Spinal cord (tissue), 10 donors: ENCODE results near the gene C3orf20. TPM values are rescaled to one million over a fixed set of nuclear protein-coding genes. Genes with fewer than 3 reads are reported as not detected.

Experiments used
- DNase-seq, 6 donors: peaks; one replicate each; pipeline versions ENCODE4 v3.0.0 to v3.0.0-alpha.2; 2013 to 2015; ENCODE audit warnings: low spot score in 6 of 6, low read depth in 4 of 6
- H3K27ac ChIP-seq: one replicate; pipeline ENCODE4 v1.5.1; 2013; ENCODE audit warnings: low read depth, low read length, control low read depth
- H3K27me3 ChIP-seq: one replicate; pipeline ENCODE4 v1.6.1; 2013; ENCODE audit warnings: low read length; ENCODE audit not compliant: control insufficient read depth, insufficient read depth
- H3K36me3 ChIP-seq: one replicate; pipeline ENCODE4 v1.6.1; 2013; ENCODE audit warnings: low read length; ENCODE audit not compliant: control insufficient read depth, insufficient read depth
- H3K4me1 ChIP-seq: one replicate; pipeline ENCODE4 v1.6.1; 2013; ENCODE audit warnings: low read length; ENCODE audit not compliant: control insufficient read depth, insufficient read depth
- H3K4me3 ChIP-seq: one replicate; pipeline ENCODE4 v1.5.1; 2013; ENCODE audit warnings: low read depth, low read length, control low read depth
- H3K9me3 ChIP-seq: one replicate; pipeline ENCODE4 v1.6.1; 2013; ENCODE audit warnings: low read length; ENCODE audit not compliant: control insufficient read depth, insufficient read depth
- WGBS: methylation state at CpG from one replicate; pipeline ENCODE4 v1.1.5; 2013; ENCODE audit warnings: missing lambda C conversion rate; ENCODE audit not compliant: insufficient coverage; 5-methylcytosine and 5-hydroxymethylcytosine counted together
- polyA plus RNA-seq, 2 donors: library from polyadenylated mRNA; unstranded; fragments of 120-200 nt; gene quantifications; one replicate each; pipeline ENCODE4 v1.2.1, GENCODE V29; 2013; ENCODE audit not compliant: insufficient read length in 2 of 2
- total RNA-seq, 2 donors: library from RNA; depleted of rRNA in 1 of 2; stranded (reverse); fragments of 120-200 nt in 1 of 2; fragments of >200 nt in 1 of 2; gene quantifications; one replicate each; pipeline versions ENCODE4 v1.2.3 to v1.2.4, GENCODE V29; 2013 to 2014
- donor health status: healthy.

Gene C3orf20
- total and polyA plus RNA-seq, 4 donors, result 0.06 to 0.33 (median 0.16) TPM

DNA sequence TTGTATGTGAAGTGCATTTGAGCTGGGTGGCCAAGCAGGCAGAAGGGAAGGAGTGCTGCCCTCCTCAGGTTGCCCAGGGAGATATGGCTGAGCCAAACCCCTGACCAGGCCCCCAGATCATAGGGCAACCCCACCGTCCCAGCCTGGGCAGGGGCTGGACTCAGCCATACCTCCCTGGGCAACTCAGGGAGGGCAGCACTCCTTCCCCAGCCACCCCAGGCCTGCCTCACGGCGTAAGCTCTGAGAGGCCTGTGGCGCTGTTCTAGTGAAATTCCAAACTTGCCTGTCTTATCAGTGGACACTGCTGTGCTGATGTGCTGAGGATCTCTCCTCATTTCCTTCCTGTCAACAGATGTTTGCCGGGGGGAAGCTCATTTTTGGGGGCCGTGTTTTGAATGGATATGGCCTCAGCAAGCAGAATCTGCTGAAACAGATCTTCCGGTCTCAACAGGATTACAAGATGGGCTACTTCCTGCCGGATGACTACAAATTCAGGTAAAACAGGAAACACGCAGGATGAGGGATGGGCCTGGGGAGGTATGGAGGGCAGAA, 86.3 kb downstream of the C3orf20 start:
- no peak for DNase-seq
- Histone ChIP-seq H3K9me3 (no peaks in the 10 kb centered on the region), H3K4me1 (no peaks in the 10 kb centered on the region), H3K4me3 (no peak overlapping the region), H3K36me3 (peaks cover 3% of the 10 kb centered on the region), H3K27ac (no peak overlapping the region), H3K27me3 (no peaks in the 10 kb centered on the region)
- WGBS, result 74% methylated on average over 9 of the region's 9 CpGs

DNA sequence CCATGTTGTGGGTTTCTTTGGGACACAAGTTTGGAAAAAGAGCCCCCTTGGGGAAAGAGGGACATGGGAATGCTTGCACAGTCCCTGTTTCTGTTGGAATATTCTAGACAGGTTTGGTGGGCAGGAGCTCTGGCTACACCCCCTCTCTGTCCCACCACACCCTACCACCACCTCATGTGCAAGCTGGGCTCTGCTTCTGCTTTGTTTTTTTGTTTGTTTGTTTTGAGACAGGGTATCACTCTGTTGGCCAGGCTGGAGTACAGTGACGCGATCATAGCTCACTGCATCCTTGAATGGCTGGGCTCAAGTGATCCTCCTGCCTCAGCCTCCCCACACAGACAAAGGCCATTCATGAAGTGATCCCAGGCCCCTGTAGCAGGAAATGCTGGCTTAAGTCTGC, 86.9 kb downstream of the C3orf20 start:
- Histone ChIP-seq H3K36me3 (peaks cover 3% of the 10 kb centered on the region), H3K27ac (no peak overlapping the region), H3K27me3 (no peaks in the 10 kb centered on the region), H3K4me3 (no peak overlapping the region), H3K9me3 (no peaks in the 10 kb centered on the region), H3K4me1 (no peaks in the 10 kb centered on the region)
- no peak for DNase-seq
- 93% methylated on average over 2 of the region's 2 CpGs for WGBS

- no peak overlapping the region for H3K27ac ChIP-seq
- no peaks in the 10 kb centered on the region for H3K27me3 ChIP-seq
- no peak overlapping the region for H3K4me3 ChIP-seq
- no peaks in the 10 kb centered on the region for H3K36me3 ChIP-seq
- no peaks in the 10 kb centered on the region for H3K9me3 ChIP-seq
- DNase-seq, result no peak
- WGBS, result 90% methylated on average over 2 of the region's 3 CpGs
- no peaks in the 10 kb centered on the region for H3K4me1 ChIP-seq
These were observed 87.8 kb downstream of the C3orf20 start for GRCh38 chr3:14762701-14763100.

DNA sequence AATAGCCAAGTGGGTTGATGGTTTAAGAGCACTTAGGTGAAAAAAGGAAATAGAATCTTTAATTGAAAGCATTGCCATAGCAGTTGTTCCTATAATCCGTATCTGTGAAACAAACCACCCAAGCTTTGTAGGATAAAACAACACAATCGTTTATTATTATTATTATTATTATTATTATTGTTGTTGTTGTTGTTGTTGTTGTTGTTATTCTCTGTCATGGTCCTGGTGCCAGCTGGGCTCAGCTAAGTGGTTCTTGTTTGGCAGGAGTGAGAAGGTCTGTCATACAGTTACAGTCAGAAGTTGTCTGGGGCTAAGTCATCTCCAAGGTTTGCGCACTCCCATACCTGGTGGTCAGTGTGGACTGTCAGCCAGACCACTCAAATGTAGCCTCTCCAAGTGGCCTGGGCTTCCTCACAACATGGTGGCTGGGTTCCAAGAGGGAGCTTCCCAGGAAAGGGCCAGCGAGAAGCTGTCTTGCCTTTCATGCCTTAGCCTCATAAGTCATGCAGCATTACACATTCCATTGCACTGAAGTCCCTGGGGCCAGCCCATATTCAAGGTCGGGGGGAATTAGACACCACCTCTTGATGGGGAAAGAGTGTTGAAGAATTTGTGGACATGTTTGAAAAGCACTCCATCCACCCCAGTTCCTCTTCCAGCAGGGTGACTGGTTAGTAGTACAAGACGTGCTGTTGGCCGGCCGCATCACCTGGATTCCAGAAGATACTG, 89.6 kb downstream of the C3orf20 start:
- H3K27ac ChIP-seq, result no peak overlapping the region
- H3K27me3 ChIP-seq, result no peaks in the 10 kb centered on the region
- WGBS, result 90% methylated on average over 4 of the region's 8 CpGs
- H3K4me1 ChIP-seq, result no peaks in the 10 kb centered on the region
- H3K9me3 ChIP-seq, result no peaks in the 10 kb centered on the region
- no peak overlapping the region for H3K4me3 ChIP-seq
- no peak for DNase-seq
- no peaks in the 10 kb centered on the region for H3K36me3 ChIP-seq

- Histone ChIP-seq H3K4me1 (no peaks in the 10 kb centered on the region), H3K27ac (no peak overlapping the region), H3K4me3 (no peak overlapping the region), H3K27me3 (no peaks in the 10 kb centered on the region), H3K36me3 (no peaks in the 10 kb centered on the region), H3K9me3 (no peaks in the 10 kb centered on the region)
- no peak for DNase-seq
- WGBS, result 92% methylated on average over 3 of the region's 3 CpGs
These were observed 90.1 kb downstream of the C3orf20 start for GRCh38 chr3:14765060-14765400.

DNA sequence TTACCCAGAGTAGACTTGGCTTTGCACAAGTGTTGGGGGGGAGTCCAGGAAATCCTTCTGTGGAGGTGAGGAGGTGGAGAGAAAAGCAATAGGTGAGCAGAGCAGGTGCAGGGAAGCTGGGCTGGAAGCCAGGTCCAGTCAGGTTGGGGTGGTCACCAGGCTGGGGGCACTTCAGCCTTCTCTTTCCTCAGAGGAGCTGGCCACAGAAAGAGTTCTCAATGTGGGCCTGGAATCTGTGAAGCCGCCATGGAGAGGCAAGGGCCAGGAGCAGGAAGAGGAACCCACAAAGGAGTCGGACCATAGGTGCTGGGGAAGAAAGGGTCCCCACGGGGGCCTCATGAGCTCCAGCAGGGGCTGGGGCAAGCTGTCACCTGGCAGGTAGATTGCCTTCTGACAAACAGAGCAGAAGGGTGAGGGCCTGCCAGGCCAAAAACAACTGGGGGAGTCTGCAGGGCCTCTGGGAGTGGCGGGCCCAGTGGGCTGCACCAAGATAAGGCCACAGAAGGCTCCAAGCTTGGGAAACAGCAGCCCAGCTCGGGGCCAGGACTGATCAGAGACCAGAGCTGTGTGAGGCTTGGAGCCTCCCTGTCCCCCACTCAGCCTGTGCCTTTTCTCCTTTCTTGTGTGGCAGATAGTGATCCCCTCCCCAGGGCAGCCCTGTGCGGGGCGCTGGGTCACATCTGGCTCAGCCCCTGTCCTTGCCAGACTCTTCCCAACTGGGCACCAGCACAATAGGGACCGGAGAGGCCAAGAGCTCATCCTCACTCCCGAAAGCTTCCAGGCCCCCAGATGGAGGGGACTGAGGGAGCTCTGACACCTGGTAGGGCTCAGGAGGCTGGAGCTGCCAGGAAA, 90.9 kb downstream of the C3orf20 start:
- H3K4me1 ChIP-seq, result no peaks in the 10 kb centered on the region
- H3K4me3 ChIP-seq, result no peak overlapping the region
- H3K36me3 ChIP-seq, result no peaks in the 10 kb centered on the region
- H3K27ac ChIP-seq, result no peak overlapping the region
- 90% methylated on average over 9 of the region's 9 CpGs for WGBS
- DNase-seq, result no peak
- no peaks in the 10 kb centered on the region for H3K9me3 ChIP-seq
- no peaks in the 10 kb centered on the region for H3K27me3 ChIP-seq

- no peak overlapping the region for H3K27ac ChIP-seq
- no peaks in the 10 kb centered on the region for H3K4me1 ChIP-seq
- no peaks in the 10 kb centered on the region for H3K27me3 ChIP-seq
- H3K9me3 ChIP-seq, result no peaks in the 10 kb centered on the region
- WGBS, result 90% methylated on average over 21 of the region's 23 CpGs
- H3K4me3 ChIP-seq, result no peak overlapping the region
- DNase-seq, result no peak
- no peaks in the 10 kb centered on the region for H3K36me3 ChIP-seq
These were observed 91.7 kb downstream of the C3orf20 start for GRCh38 chr3:14766428-14767244.

GRCh38 chr3:14767245-14768051, 92.5 kb downstream of the C3orf20 start:
- Histone ChIP-seq H3K4me3 (no peak overlapping the region), H3K36me3 (no peaks in the 10 kb centered on the region), H3K27me3 (no peaks in the 10 kb centered on the region), H3K4me1 (no peaks in the 10 kb centered on the region), H3K9me3 (no peaks in the 10 kb centered on the region), H3K27ac (no peak overlapping the region)
- 68% methylated on average over 6 of the region's 9 CpGs for WGBS
- DNase-seq, result no peak
